K562 (cell line): ENCODE measurements around the gene ICA1.

Experiments used
- EHMT2 ChIP-seq: fragments of 450-650 bp; IDR thresholded peaks from 2 replicates; pipeline ENCODE4 v1.6.1; 2018; ENCODE audit warnings: antibody characterized with exemption
- NFRKB ChIP-seq: fragments of 450-650 bp; IDR thresholded peaks from 2 replicates; pipeline ENCODE4 v1.6.1; 2016; ENCODE audit warnings: low read depth
- NR3C1 ChIP-seq: sonication (generic); formaldehyde crosslinking; IDR thresholded peaks from 2 replicates; pipeline ENCODE4 v1.8.1; 2022; ENCODE audit warnings: missing genetic modification reagents
- POLR2AphosphoS5 ChIP-seq: IDR thresholded peaks from 2 replicates; pipeline ENCODE4 v1.6.1; 2011; ENCODE audit warnings: mild to moderate bottlenecking, low read depth, low read length, moderate library complexity; ENCODE audit not compliant: control insufficient read depth, insufficient read depth
- RAD51 ChIP-seq: fragments of 450-650 bp; IDR thresholded peaks from 2 replicates; pipeline ENCODE4 v1.7.1; 2016; ENCODE audit warnings: low read depth, mild to moderate bottlenecking, borderline replicate concordance
- SIN3A ChIP-seq, 2 experiments: fragments of 150-350 bp in 1 of 2; IDR thresholded peaks; 2 replicates each; pipeline ENCODE4 v1.6.1; 2011 to 2016; ENCODE audit warnings: borderline replicate concordance in 2 of 2, low read depth in 2 of 2, low read length in 2 of 2, mild to moderate bottlenecking in 2 of 2, moderate library complexity in 2 of 2; ENCODE audit not compliant: control insufficient read depth in 1 of 2
- SMC3 ChIP-seq: conservative IDR thresholded peaks from 2 replicates; pipeline ENCODE4 v1.6.1; 2011; ENCODE audit warnings: low read depth, low read length, improper control_type of control experiment; ENCODE audit not compliant: insufficient read depth
- TAF1 ChIP-seq: IDR thresholded peaks from 2 replicates; pipeline ENCODE4 v1.6.1; 2011; ENCODE audit warnings: mild to moderate bottlenecking, low read length, moderate library complexity; ENCODE audit not compliant: insufficient read depth, control insufficient read depth, severe bottlenecking; ENCODE audit errors: extremely low read depth
- ZKSCAN1 ChIP-seq: fragments of 150-350 bp; IDR thresholded peaks from 2 replicates; pipeline ENCODE4 v1.6.1; 2016; ENCODE audit warnings: low read depth, low read length
- ZNF174 ChIP-seq: fragments of 250-450 bp; sonication (Bioruptor Pico); IDR thresholded peaks from 2 replicates; pipeline ENCODE4 v1.4.0; 2020; ENCODE audit warnings: mild to moderate bottlenecking
- TF ChIP-seq, protein P1 (sequence below), 2 experiments: fragments of 450-650 bp; formaldehyde crosslinking in 1 of 2; IDR thresholded peaks; 2 replicates each; pipeline versions ENCODE4 v1.4.0 to v1.6.1; 2014 to 2020; ENCODE audit warnings: mild to moderate bottlenecking in 2 of 2, borderline replicate concordance in 1 of 2, low read depth in 1 of 2
- TF ChIP-seq, protein P2 (sequence below): IDR thresholded peaks from 2 replicates; pipeline ENCODE4 v1.6.1; 2016; ENCODE audit warnings: missing genetic modification characterization, missing compliant biosample characterization
- TF ChIP-seq, protein P3 (sequence below): IDR thresholded peaks from 3 replicates; pipeline ENCODE4 v1.6.1; 2011; ENCODE audit warnings: borderline replicate concordance, mild to moderate bottlenecking; ENCODE audit not compliant: insufficient read length, insufficient read depth

DNA sequence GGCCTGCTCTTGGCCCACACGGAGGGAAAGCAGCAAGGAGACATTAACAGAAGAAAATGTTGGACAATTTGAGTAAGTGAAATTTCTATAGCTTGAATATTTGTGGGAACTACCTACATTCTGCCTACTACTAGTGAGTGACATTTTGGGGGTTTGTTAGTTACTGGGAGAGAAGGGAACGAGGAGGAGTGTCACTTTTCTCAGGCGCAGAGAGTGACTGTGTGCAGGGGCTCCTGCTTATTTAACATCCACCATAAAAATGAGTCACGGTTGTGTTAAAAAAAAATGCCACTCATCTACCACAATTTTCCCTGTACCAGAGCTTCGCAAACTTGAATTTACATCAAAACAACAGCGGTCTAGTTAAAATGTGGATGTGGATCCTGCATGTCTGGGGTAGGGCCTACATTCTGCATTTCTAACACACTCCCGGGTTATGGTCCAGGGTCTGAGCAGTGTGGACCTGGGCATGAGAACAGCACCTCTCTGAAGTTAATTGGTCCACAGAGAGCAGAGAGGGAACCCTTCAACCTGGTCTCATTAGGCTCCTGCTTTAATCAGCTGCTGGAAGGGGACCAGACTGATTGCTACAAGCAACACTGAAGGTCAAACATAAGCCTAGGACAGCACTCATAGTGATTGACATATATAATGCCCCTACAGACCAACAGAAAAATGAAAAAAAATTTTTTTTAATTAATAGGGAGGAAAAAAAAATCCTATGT lies 41.4 kb downstream of the ICA1 start:
- TF ChIP-seq TAF1 (no peak), NFRKB (no peak), ZNF174 (CRISPR knock-in tag) (no peak), ZKSCAN1 (no peak), RAD51 (no peak), SIN3A (IDR thresholded peaks at IDR 0.05; ENCODE audit: borderline replicate concordance in 2 of 2, control insufficient read depth in 1 of 2, low read depth in 2 of 2, low read length in 2 of 2) (no peak), EHMT2 (no peak), NR3C1 (no peak), SMC3 (no peak), POLR2AphosphoS5 (no peak)
- TF ChIP-seq, protein P1, sequence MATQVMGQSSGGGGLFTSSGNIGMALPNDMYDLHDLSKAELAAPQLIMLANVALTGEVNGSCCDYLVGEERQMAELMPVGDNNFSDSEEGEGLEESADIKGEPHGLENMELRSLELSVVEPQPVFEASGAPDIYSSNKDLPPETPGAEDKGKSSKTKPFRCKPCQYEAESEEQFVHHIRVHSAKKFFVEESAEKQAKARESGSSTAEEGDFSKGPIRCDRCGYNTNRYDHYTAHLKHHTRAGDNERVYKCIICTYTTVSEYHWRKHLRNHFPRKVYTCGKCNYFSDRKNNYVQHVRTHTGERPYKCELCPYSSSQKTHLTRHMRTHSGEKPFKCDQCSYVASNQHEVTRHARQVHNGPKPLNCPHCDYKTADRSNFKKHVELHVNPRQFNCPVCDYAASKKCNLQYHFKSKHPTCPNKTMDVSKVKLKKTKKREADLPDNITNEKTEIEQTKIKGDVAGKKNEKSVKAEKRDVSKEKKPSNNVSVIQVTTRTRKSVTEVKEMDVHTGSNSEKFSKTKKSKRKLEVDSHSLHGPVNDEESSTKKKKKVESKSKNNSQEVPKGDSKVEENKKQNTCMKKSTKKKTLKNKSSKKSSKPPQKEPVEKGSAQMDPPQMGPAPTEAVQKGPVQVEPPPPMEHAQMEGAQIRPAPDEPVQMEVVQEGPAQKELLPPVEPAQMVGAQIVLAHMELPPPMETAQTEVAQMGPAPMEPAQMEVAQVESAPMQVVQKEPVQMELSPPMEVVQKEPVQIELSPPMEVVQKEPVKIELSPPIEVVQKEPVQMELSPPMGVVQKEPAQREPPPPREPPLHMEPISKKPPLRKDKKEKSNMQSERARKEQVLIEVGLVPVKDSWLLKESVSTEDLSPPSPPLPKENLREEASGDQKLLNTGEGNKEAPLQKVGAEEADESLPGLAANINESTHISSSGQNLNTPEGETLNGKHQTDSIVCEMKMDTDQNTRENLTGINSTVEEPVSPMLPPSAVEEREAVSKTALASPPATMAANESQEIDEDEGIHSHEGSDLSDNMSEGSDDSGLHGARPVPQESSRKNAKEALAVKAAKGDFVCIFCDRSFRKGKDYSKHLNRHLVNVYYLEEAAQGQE (IDR thresholded peaks at IDR 0.05; ENCODE audit: borderline replicate concordance) = no peak
- TF ChIP-seq, protein P1 (CRISPR knock-in tag; IDR thresholded peaks at IDR 0.05; ENCODE audit: low read depth) = no peak
- TF ChIP-seq, protein P2, sequence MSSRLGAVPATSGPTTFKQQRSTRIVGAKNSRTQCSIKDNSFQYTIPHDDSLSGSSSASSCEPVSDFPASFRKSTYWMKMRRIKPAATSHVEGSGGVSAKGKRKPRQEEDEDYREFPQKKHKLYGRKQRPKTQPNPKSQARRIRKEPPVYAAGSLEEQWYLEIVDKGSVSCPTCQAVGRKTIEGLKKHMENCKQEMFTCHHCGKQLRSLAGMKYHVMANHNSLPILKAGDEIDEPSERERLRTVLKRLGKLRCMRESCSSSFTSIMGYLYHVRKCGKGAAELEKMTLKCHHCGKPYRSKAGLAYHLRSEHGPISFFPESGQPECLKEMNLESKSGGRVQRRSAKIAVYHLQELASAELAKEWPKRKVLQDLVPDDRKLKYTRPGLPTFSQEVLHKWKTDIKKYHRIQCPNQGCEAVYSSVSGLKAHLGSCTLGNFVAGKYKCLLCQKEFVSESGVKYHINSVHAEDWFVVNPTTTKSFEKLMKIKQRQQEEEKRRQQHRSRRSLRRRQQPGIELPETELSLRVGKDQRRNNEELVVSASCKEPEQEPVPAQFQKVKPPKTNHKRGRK (tag) = no peak
- TF ChIP-seq, protein P3, sequence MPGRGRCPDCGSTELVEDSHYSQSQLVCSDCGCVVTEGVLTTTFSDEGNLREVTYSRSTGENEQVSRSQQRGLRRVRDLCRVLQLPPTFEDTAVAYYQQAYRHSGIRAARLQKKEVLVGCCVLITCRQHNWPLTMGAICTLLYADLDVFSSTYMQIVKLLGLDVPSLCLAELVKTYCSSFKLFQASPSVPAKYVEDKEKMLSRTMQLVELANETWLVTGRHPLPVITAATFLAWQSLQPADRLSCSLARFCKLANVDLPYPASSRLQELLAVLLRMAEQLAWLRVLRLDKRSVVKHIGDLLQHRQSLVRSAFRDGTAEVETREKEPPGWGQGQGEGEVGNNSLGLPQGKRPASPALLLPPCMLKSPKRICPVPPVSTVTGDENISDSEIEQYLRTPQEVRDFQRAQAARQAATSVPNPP = no peak
